Measurements from ENCODE around the gene TOLLIP. TPM values are rescaled to one million over a fixed set of nuclear protein-coding genes. Genes with fewer than 3 reads are reported as not detected.

Gene TOLLIP
- total RNA-seq, 4 donors from 2014 or later, result 53.0 to 106 (median 63.6) TPM

- H3K4me3 ChIP-seq, result no peak overlapping the region
- peaks cover 0 to 26% (median 0%) of the 10 kb centered on the region in 3 donors for H3K4me1 ChIP-seq
- DNase-seq, result no peak
- H3K27me3 ChIP-seq, result peaks cover 0 to 68% (median 0%) of the 10 kb centered on the region in 4 donors
- intact Hi-C loops (cut with DNase I), result no loop called here
- H3K9me3 ChIP-seq, result no peaks in the 10 kb centered on the region
- no peaks in the 10 kb centered on the region for H3K36me3 ChIP-seq
- no CpG with 5 or more reads among the region's 46 CpGs for WGBS, 2 donors
- TF ChIP-seq POLR2A (IDR thresholded peaks at IDR 0.05), result no peak
- no peak for TF ChIP-seq CTCF (IDR thresholded peaks at IDR 0.05)
- H3K27ac ChIP-seq, result no peak overlapping the region
Measured at GRCh38 chr11:1232021-1232882, 77.2 kb downstream of the TOLLIP start.

GRCh38 chr11:1231396-1232020 is 77.9 kb downstream of the TOLLIP start:
- H3K27me3 ChIP-seq, result peaks cover 0 to 76% (median 0%) of the 10 kb centered on the region in 4 donors

GRCh38 chr11:1230456-1231395 is 78.7 kb downstream of the TOLLIP start:
- WGBS, 2 donors, result 59 to 74% methylated on average over 9 to 12 of the region's 45 CpGs
- no peak overlapping the region for H3K4me3 ChIP-seq
- H3K27ac ChIP-seq, result no peak overlapping the region
- H3K36me3 ChIP-seq, result no peaks in the 10 kb centered on the region
- H3K9me3 ChIP-seq, result no peaks in the 10 kb centered on the region
- intact Hi-C loops (cut with DNase I), result no loop called here
- DNase-seq, result no peak
- H3K4me1 ChIP-seq, result peaks cover 0 to 26% (median 0%) of the 10 kb centered on the region in 3 donors
- TF ChIP-seq CTCF (IDR thresholded peaks at IDR 0.05) (no peak), POLR2A (IDR thresholded peaks at IDR 0.05) (no peak)
- H3K27me3 ChIP-seq, result peaks cover 0 to 84% (median 0%) of the 10 kb centered on the region in 4 donors

More at GRCh38 chr11:1231396-1232020, 77.9 kb downstream of the TOLLIP start:
- H3K9me3 ChIP-seq, result no peaks in the 10 kb centered on the region
- no peak overlapping the region for H3K4me3 ChIP-seq
- TF ChIP-seq POLR2A (IDR thresholded peaks at IDR 0.05) (no peak), CTCF (IDR thresholded peaks at IDR 0.05) (no peak)
- intact Hi-C loops (cut with DNase I), result no loop called here
- DNase-seq, result no peak
- WGBS, 2 donors, result 10% methylated on average over 2 of the region's 22 CpGs; no CpG with 5 or more reads in 1 of the 2 donors
- no peak overlapping the region for H3K27ac ChIP-seq
- H3K4me1 ChIP-seq, result peaks cover 0 to 26% (median 0%) of the 10 kb centered on the region in 3 donors
- H3K36me3 ChIP-seq, result no peaks in the 10 kb centered on the region

- peaks cover 0 to 90% (median 0%) of the 10 kb centered on the region in 4 donors for H3K27me3 ChIP-seq
- no peaks in the 10 kb centered on the region for H3K9me3 ChIP-seq
- H3K4me1 ChIP-seq, result peaks cover 0 to 26% (median 0%) of the 10 kb centered on the region in 3 donors
- no peak for DNase-seq
- TF ChIP-seq CTCF (IDR thresholded peaks at IDR 0.05) (no peak), POLR2A (IDR thresholded peaks at IDR 0.05) (no peak)
- no peak overlapping the region for H3K4me3 ChIP-seq
- no peaks in the 10 kb centered on the region for H3K36me3 ChIP-seq
- intact Hi-C loops (cut with DNase I), result no loop called here
- WGBS, 2 donors, result 80% methylated on average over 1 of the region's 5 CpGs; no CpG with 5 or more reads in 1 of the 2 donors
- H3K27ac ChIP-seq, result no peak overlapping the region
Measured at GRCh38 chr11:1230121-1230455, 79.3 kb downstream of the TOLLIP start.

Measured in esophagus squamous epithelium (tissue), 5 donors.